H1 (cell line): ENCODE measurements around the gene VAT1. TPM values are rescaled to one million over a fixed set of nuclear protein-coding genes. Genes with fewer than 3 reads are reported as not detected.
A peak's percentile ranks its signal among the peaks of the same experiment; 100 is the strongest.

Source experiments
- CTCF ChIA-PET: fragments of 300-600 bp; sonication (Branson Sonifier 250); formaldehyde crosslinking; loops from one replicate; lab custom pipeline; 2021; ENCODE audit not compliant: partially characterized antibody; lab: Charles Lee
- POLR2A ChIA-PET: fragments of 300-600 bp; sonication (Branson Sonifier 250); formaldehyde crosslinking; loops from one replicate; lab custom pipeline; 2021; ENCODE audit warnings: inconsistent platforms; ENCODE audit not compliant: partially characterized antibody; lab: Charles Lee
- DNase-seq, 2 experiments: peaks; one replicate each; pipeline versions ENCODE4 v3.0.0 to v3.0.0-alpha.2; 2010 to 2022; ENCODE audit warnings: low spot score in 2 of 2, low read depth in 1 of 2, mixed read lengths in 1 of 2
- FAIRE-seq: peaks from 2 replicates; lab custom pipeline; 2011; peaks lifted over from hg19 to GRCh38; lab: Jason Lieb, UNC
- H2AFZ ChIP-seq: 2 replicates; pipeline ENCODE4 v1.8.1; 2012; ENCODE audit warnings: low read length, inconsistent platforms
- H2AK5ac ChIP-seq: 2 replicates; pipeline ENCODE4 v1.6.1; 2013; ENCODE audit warnings: low read depth, low read length
- H2BK120ac ChIP-seq: replicated peaks from 2 replicates; pipeline ENCODE3; 2013; ENCODE audit warnings: low read depth, low read length, inconsistent platforms
- H2BK12ac ChIP-seq: 2 replicates; pipeline ENCODE4 v1.6.1; 2013; ENCODE audit warnings: low read depth, low read length
- H2BK15ac ChIP-seq: 2 replicates; pipeline ENCODE4 v1.6.1; 2013; ENCODE audit warnings: low read length
- H2BK20ac ChIP-seq: 2 replicates; pipeline ENCODE4 v1.6.1; 2013; ENCODE audit warnings: low read length
- H2BK5ac ChIP-seq: 2 replicates; pipeline ENCODE4 v1.6.1; 2013; ENCODE audit warnings: low read depth, low read length
- H3K14ac ChIP-seq: 2 replicates; pipeline ENCODE4 v1.6.1; 2013; ENCODE audit warnings: inconsistent platforms; ENCODE audit not compliant: insufficient read length
- H3K18ac ChIP-seq: 2 replicates; pipeline ENCODE4 v1.6.1; 2013; ENCODE audit warnings: low read length; ENCODE audit errors: extremely low read depth
- H3K23ac ChIP-seq: 2 replicates; pipeline ENCODE4 v1.6.1; 2013; ENCODE audit warnings: inconsistent platforms; ENCODE audit not compliant: insufficient read length
- H3K23me2 ChIP-seq: 2 replicates; pipeline ENCODE4 v1.6.1; 2013; ENCODE audit warnings: low read depth, low read length
- H3K27ac ChIP-seq: 2 replicates; pipeline ENCODE4 v1.6.1; 2011; ENCODE audit warnings: low read depth, low read length, inconsistent platforms
- H3K27me3 ChIP-seq, 4 experiments: replicated peaks in 1 of 4; 1 replicate in 1 of 4; 2 replicates in 3 of 4; pipeline versions ENCODE4 v1.6.1 to v1.8.1; 2011 to 2013; ENCODE audit warnings: low read length in 3 of 4, mild to moderate bottlenecking in 3 of 4, inconsistent platforms in 2 of 4, mixed read lengths in 2 of 4, moderate library complexity in 1 of 4; ENCODE audit not compliant: control insufficient read depth in 3 of 4, insufficient read depth in 3 of 4; ENCODE audit errors: extremely low read depth in 1 of 4
- H3K36me3 ChIP-seq, 4 experiments: 2 replicates each; pipeline versions ENCODE4 v1.6.1 to v1.8.1; 2011 to 2013; ENCODE audit warnings: mild to moderate bottlenecking in 4 of 4, low read length in 3 of 4, moderate library complexity in 2 of 4, control low read depth in 1 of 4, inconsistent platforms in 1 of 4; ENCODE audit not compliant: insufficient read depth in 4 of 4, control insufficient read depth in 2 of 4
- H3K4ac ChIP-seq: replicated peaks from 2 replicates; pipeline ENCODE3; 2013; ENCODE audit warnings: low read length, low read depth, mixed read lengths, inconsistent platforms; ENCODE audit not compliant: insufficient read length
- H3K4me1 ChIP-seq, 4 experiments: replicated peaks in 1 of 4; 1 replicate in 1 of 4; 2 replicates in 3 of 4; pipeline versions ENCODE4 v1.6.1 to v1.8.1; 2011 to 2013; ENCODE audit warnings: low read length in 3 of 4, inconsistent platforms in 2 of 4, mixed read lengths in 1 of 4; ENCODE audit not compliant: insufficient read depth in 4 of 4, control insufficient read depth in 3 of 4
- H3K4me2 ChIP-seq, 2 experiments: 2 replicates each; pipeline versions ENCODE4 v1.6.1 to v1.8.1; 2011 to 2013; ENCODE audit warnings: low read depth in 2 of 2, low read length in 2 of 2, control low read depth in 1 of 2, inconsistent platforms in 1 of 2, mild to moderate bottlenecking in 1 of 2; ENCODE audit not compliant: insufficient read depth in 1 of 2
- H3K4me3 ChIP-seq, 4 experiments: fragments of 200-600, 300-600 bp in 1 of 4; sonication (generic), shearing (Covaris generic), sonication (Bioruptor Twin) in 1 of 4; 2 replicates each; pipeline versions ENCODE4 v1.5.1 to v1.8.1; 2011 to 2016; ENCODE audit warnings: low read length in 4 of 4, low read depth in 3 of 4, control low read depth in 2 of 4, inconsistent platforms in 2 of 4, mild to moderate bottlenecking in 2 of 4, mixed read lengths in 1 of 4, moderate library complexity in 1 of 4; ENCODE audit not compliant: insufficient read depth in 2 of 4; ENCODE audit errors: extremely low read depth in 1 of 4
- H3K56ac ChIP-seq: replicated peaks from 2 replicates; pipeline ENCODE3; 2013; ENCODE audit warnings: low read depth, mild to moderate bottlenecking, mixed read lengths, low read length, inconsistent platforms; ENCODE audit not compliant: insufficient read length
- H3K79me1 ChIP-seq: 2 replicates; pipeline ENCODE4 v1.6.1; 2013; ENCODE audit warnings: low read depth, low read length, control low read depth
- H3K79me2 ChIP-seq, 2 experiments: 2 replicates each; pipeline versions ENCODE4 v1.6.1 to v1.8.1; 2012 to 2013; ENCODE audit warnings: low read length in 2 of 2, mild to moderate bottlenecking in 2 of 2, inconsistent platforms in 1 of 2; ENCODE audit not compliant: insufficient read depth in 2 of 2, control insufficient read depth in 1 of 2
- H3K9ac ChIP-seq, 4 experiments: replicated peaks in 1 of 4; 1 replicate in 1 of 4; 2 replicates in 3 of 4; pipeline versions ENCODE4 v1.6.1 to v1.8.1; 2011 to 2013; ENCODE audit warnings: low read depth in 3 of 4, low read length in 3 of 4, control low read depth in 2 of 4, mild to moderate bottlenecking in 2 of 4, moderate library complexity in 2 of 4, inconsistent platforms in 1 of 4; ENCODE audit errors: extremely low read depth in 1 of 4
- H3K9me3 ChIP-seq, 2 experiments: 2 replicates each; pipeline versions ENCODE4 v1.6.1 to v1.8.1; 2012 to 2013; ENCODE audit warnings: mild to moderate bottlenecking in 2 of 2, moderate library complexity in 2 of 2, control low read depth in 1 of 2, inconsistent platforms in 1 of 2, low read depth in 1 of 2, low read length in 1 of 2, mixed read lengths in 1 of 2; ENCODE audit not compliant: insufficient read depth in 2 of 2
- H4K20me1 ChIP-seq, 2 experiments: replicated peaks in 1 of 2; 2 replicates each; pipeline versions ENCODE3 to v1.8.1; 2011 to 2013; ENCODE audit warnings: inconsistent platforms in 2 of 2, low read length in 2 of 2, mild to moderate bottlenecking in 1 of 2; ENCODE audit not compliant: insufficient read depth in 2 of 2, control insufficient read depth in 1 of 2
- H4K5ac ChIP-seq: 2 replicates; pipeline ENCODE4 v1.6.1; 2013; ENCODE audit warnings: low read length, low read depth, mixed read lengths, inconsistent platforms; ENCODE audit not compliant: insufficient read length
- H4K8ac ChIP-seq: 2 replicates; pipeline ENCODE4 v1.8.0; 2013; ENCODE audit warnings: mild to moderate bottlenecking, moderate library complexity, low read length, inconsistent platforms; ENCODE audit not compliant: insufficient read depth; ENCODE audit errors: extremely low read depth
- H4K91ac ChIP-seq: replicated peaks from 2 replicates; pipeline ENCODE3; 2013; ENCODE audit warnings: low read length, mixed read lengths, inconsistent platforms; ENCODE audit not compliant: insufficient read length
- ASH2L ChIP-seq: fragments of 200-600, 300-600 bp; sonication (generic); IDR thresholded peaks from one replicate; pipeline ENCODE4 v1.7.1; 2017; ENCODE audit warnings: low read length
- CEBPB ChIP-seq: IDR thresholded peaks from 2 replicates; pipeline ENCODE4 v1.6.1; 2012; ENCODE audit warnings: low read depth, low read length
- CHD2 ChIP-seq: IDR thresholded peaks from 2 replicates; pipeline ENCODE4 v1.6.1; 2012; ENCODE audit warnings: low read length, improper control_type of control experiment
- CREB1 ChIP-seq: IDR thresholded peaks from 2 replicates; pipeline ENCODE4 v1.6.1; 2012; ENCODE audit warnings: inconsistent platforms
- GABPA ChIP-seq: IDR thresholded peaks from 2 replicates; pipeline ENCODE4 v1.6.1; 2011; ENCODE audit warnings: mild to moderate bottlenecking, low read length, moderate library complexity, borderline replicate concordance; ENCODE audit not compliant: insufficient read depth
- HDAC2 ChIP-seq, 2 experiments: fragments of 300-600 bp in 1 of 2; sonication (generic) in 1 of 2; IDR thresholded peaks; 2 replicates each; pipeline ENCODE4 v1.6.1; 2011 to 2012; ENCODE audit warnings: low read depth in 2 of 2, low read length in 2 of 2, mild to moderate bottlenecking in 2 of 2, moderate library complexity in 2 of 2, borderline replicate concordance in 1 of 2, inconsistent platforms in 1 of 2
- HDAC6 ChIP-seq: IDR thresholded peaks from one replicate; pipeline ENCODE4 v1.7.1; 2012; ENCODE audit warnings: low read depth, mild to moderate bottlenecking, inconsistent platforms, low read length, moderate library complexity
- KDM4A ChIP-seq: IDR thresholded peaks from one replicate; pipeline ENCODE4 v1.7.1; 2012; ENCODE audit warnings: low read depth, mild to moderate bottlenecking, moderate library complexity, low read length, inconsistent platforms; ENCODE audit not compliant: severe bottlenecking
- SIN3A ChIP-seq, 2 experiments: IDR thresholded peaks in 1 of 2; conservative IDR thresholded peaks in 1 of 2; 2 replicates each; pipeline ENCODE4 v1.6.1; 2011 to 2012; ENCODE audit warnings: low read length in 2 of 2, improper control_type of control experiment in 1 of 2, low read depth in 1 of 2, mild to moderate bottlenecking in 1 of 2
- TAF1 ChIP-seq: IDR thresholded peaks from 2 replicates; pipeline ENCODE4 v1.6.1; 2011; ENCODE audit warnings: mild to moderate bottlenecking, low read depth, low read length
- TBP ChIP-seq: IDR thresholded peaks from 2 replicates; pipeline ENCODE4 v1.6.1; 2011; ENCODE audit warnings: low read depth, low read length, improper control_type of control experiment
- YY1 ChIP-seq: IDR thresholded peaks from 2 replicates; pipeline ENCODE4 v1.6.1; 2011; ENCODE audit warnings: low read depth, mild to moderate bottlenecking, low read length
- WGBS, 2 experiments: shearing (Covaris generic) in 1 of 2; methylation state at CpG; one replicate each; pipeline versions ENCODE4 v1.1.6 to v1.1.7; 2013 to 2015; ENCODE audit warnings: low lambda C conversion rate in 2 of 2, mixed read lengths in 2 of 2, inconsistent platforms in 1 of 2, low coverage in 1 of 2, missing lambda C conversion rate in 1 of 2; ENCODE audit not compliant: insufficient replicate concordance in 2 of 2, insufficient coverage in 1 of 2, insufficient read length in 1 of 2; ENCODE audit errors: extremely low coverage in 1 of 2, missing lambda C conversion rate in 1 of 2; 5-methylcytosine and 5-hydroxymethylcytosine counted together
- polyA plus RNA-seq, 7 experiments: library from polyadenylated mRNA; depleted of rRNA in 3 of 7; stranded (reverse) in 5 of 7; unstranded in 2 of 7; fragments of >200 nt in 5 of 7; fragments of 200-250 nt in 2 of 7; gene quantifications; 1 replicate in 5 of 7; 2 replicates in 1 of 7; 4 replicates in 1 of 7; pipeline versions ENCODE4 v1.2.1 to v1.2.3, GENCODE V29; 2011 to 2013; ENCODE audit warnings: missing spikeins in 2 of 7, mixed read lengths in 2 of 7
- total RNA-seq: library from RNA; stranded (reverse); fragmentation: NEBNext Ultra II Directional; extraction: Animal tissue kit (Norgen Biotek cat#: 25700); gene quantifications from 2 replicates; pipeline ENCODE4 v1.2.1, GENCODE V29; 2021

VAT1 gene
- total and polyA plus RNA-seq, 2 of the 8 experiments (the other 6 are each of a cell fraction or from before 2014, with no cell fraction given): 200 to 295 TPM

DNA sequence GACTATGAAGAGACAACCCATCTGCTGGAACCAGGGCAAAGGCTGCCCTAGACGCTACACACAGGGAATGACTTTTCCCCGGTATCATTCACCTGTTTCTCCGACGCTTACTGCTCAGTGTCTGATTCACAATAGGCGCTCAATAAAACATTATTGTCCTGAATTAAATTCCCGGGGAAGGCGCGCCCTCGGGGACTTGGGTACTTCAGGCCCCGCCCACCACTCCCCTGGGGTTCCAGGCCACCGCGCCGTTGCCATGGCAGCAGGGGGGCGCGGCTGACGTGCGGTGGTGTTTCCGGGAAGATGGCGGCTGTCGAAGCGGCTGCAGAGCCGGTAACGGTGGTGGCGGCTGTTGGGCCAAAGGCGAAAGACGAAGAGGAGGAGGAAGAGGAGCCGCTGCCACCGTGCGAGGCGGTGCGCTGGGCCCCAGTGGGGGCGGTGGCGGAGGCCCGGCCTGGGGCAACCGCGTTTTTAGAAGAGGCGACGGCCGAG lies 41.9 kb downstream of the VAT1 start, which contains the start of gene RUNDC1:
RUNDC1 (plus strand) TSS at position 292 of the 492 bp plus-strand sequence; CDS start at position 304, 12 bp downstream.
- Histone ChIP-seq H2AFZ (peak within 1 kb of the TSS; percentile 61), H2BK120ac (no peak within 1 kb of the TSS), H3K36me3 (peaks cover 0 to 2% (median 1%) of the 10 kb centered on the region in 4 experiments; a peak in 2 of 8 replicates), H3K9ac (peak within 1 kb of the TSS; percentile 74 to 85 (median 78)), H2BK12ac (peak within 1 kb of the TSS; percentile 64; the same call in 1 of the 2 replicates), H3K79me1 (peaks cover 6% of the 10 kb centered on the region; the same call in 1 of the 2 replicates), H2BK5ac (peak within 1 kb of the TSS; percentile 28; the same call in 1 of the 2 replicates), H2BK20ac (no peak within 1 kb of the TSS), H4K20me1 (peaks cover 0 to 3% of the 10 kb centered on the region in 2 experiments), H3K56ac (peak within 1 kb of the TSS; percentile 49), H3K27ac (peak within 1 kb of the TSS; percentile 57; the same call in 1 of the 2 replicates), H3K4me2 (peak within 1 kb of the TSS; percentile 93 to 96), H3K9me3 (no peaks in the 10 kb centered on the region), H4K8ac (peak within 1 kb of the TSS; percentile 64; the same call in 1 of the 2 replicates), H3K79me2 (peaks cover 0 to 17% of the 10 kb centered on the region in 2 experiments; a peak in 3 of 4 replicates), H4K91ac (peak within 1 kb of the TSS; percentile 22), H3K18ac (peak within 1 kb of the TSS; percentile 48), H3K4ac (no peak within 1 kb of the TSS), H2AK5ac (0 out of 2 replicates have a peak within 1 kb of the TSS, but pooled peaks have one; percentile 24), H4K5ac (peak within 1 kb of the TSS; percentile 41), H3K4me1 (peaks cover 3 to 16% (median 4%) of the 10 kb centered on the region in 4 experiments; a peak in 5 of 7 replicates), H3K23me2 (peaks cover 10% of the 10 kb centered on the region), H3K27me3 (no peaks in the 10 kb centered on the region), H2BK15ac (peak within 1 kb of the TSS; percentile 48; the same call in 1 of the 2 replicates), H3K14ac (no peak within 1 kb of the TSS), H3K23ac (no peak within 1 kb of the TSS), H3K4me3 (peak within 1 kb of the TSS; percentile 72 to 96 (median 89))
- FAIRE-seq (no peak), DNase-seq (peak in 1 of 2 experiments; percentile 97)
- 3% methylated on average over 37 of the region's 39 CpGs; no CpG with 5 or more reads in 1 of the 2 experiments for WGBS, 2 experiments
- CTCF ChIA-PET: interaction anchor here (0.9 to 1.1 kb wide), 3 partner anchors 13 to 136 kb away, joined by 3 to 6 read pairs (median 4); partner anchors contain the start of genes AOC2 and RPL27
- POLR2A ChIA-PET: interaction anchor here (1.0 to 4.6 kb wide), 6 partner anchors 11 to 39 kb away, joined by 3 to 45 read pairs (median 7); partner anchors contain the start of genes AARSD1 and RPL27
- peak; percentile 45 for TF ChIP-seq KDM4A
- peak in 1 of 2 experiments; percentile 40; a peak in 1 of 4 replicates for TF ChIP-seq HDAC2 (IDR thresholded peaks at IDR 0.05; ENCODE audit: borderline replicate concordance in 1 of 2, low read depth in 2 of 2, low read length in 2 of 2)
- TF ChIP-seq ASH2L: peak; percentile 53
- peak; percentile 52; the same call in 1 of the 2 replicates for TF ChIP-seq TAF1
- no peak for TF ChIP-seq HDAC6
- peak; percentile 72 to 97; a peak in 3 of 4 replicates for TF ChIP-seq SIN3A (conservative IDR thresholded peaks at IDR 0.05 in 1 of 2, IDR thresholded peaks at IDR 0.05 in 1 of 2; ENCODE audit: low read depth in 1 of 2, low read length in 2 of 2)
- TF ChIP-seq GABPA: 0 out of 2 replicates have a peak, but pooled peaks have one; percentile 22
- TF ChIP-seq CEBPB: no peak
- peak; percentile 95 for TF ChIP-seq YY1
- peak; percentile 70; the same call in 1 of the 2 replicates for TF ChIP-seq CREB1
- no peak for TF ChIP-seq CHD2
- TF ChIP-seq TBP: peak; percentile 40; the same call in 1 of the 2 replicates
